Nephron progenitor cell (in vitro differentiated cells): Measurements from ENCODE around the gene ADAM30.

Source experiments
- DNase-seq: peaks from one replicate; pipeline ENCODE4 v3.0.0; 2021
- H3K27ac Mint-ChIP-seq: 2 replicates; pipeline ENCODE4 v1.8.0; 2021; ENCODE audit warnings: mild to moderate bottlenecking, moderate library complexity, mixed read lengths
- H3K27me3 Mint-ChIP-seq: 2 replicates; pipeline ENCODE4 v1.8.0; 2021; ENCODE audit warnings: mild to moderate bottlenecking, low read depth, mixed read lengths; ENCODE audit not compliant: poor library complexity
- H3K36me3 Mint-ChIP-seq: 2 replicates; pipeline ENCODE4 v1.8.0; 2021; ENCODE audit warnings: low read depth, mixed read lengths
- H3K4me1 Mint-ChIP-seq: 2 replicates; pipeline ENCODE4 v1.8.0; 2021; ENCODE audit warnings: mixed read lengths
- H3K4me3 Mint-ChIP-seq: 2 replicates; pipeline ENCODE4 v1.8.0; 2021; ENCODE audit warnings: mild to moderate bottlenecking, moderate library complexity, mixed read lengths
- H3K9me3 Mint-ChIP-seq: 2 replicates; pipeline ENCODE4 v1.8.0; 2021; ENCODE audit warnings: mild to moderate bottlenecking, moderate library complexity, mixed read lengths
- TF ChIP-seq, protein P1 (sequence below): fragments of 200-600 bp; sonication (generic); IDR thresholded peaks from 2 replicates; pipeline ENCODE4 v1.5.0; 2021; ENCODE audit warnings: antibody characterized with exemption

Gene ADAM30

DNA sequence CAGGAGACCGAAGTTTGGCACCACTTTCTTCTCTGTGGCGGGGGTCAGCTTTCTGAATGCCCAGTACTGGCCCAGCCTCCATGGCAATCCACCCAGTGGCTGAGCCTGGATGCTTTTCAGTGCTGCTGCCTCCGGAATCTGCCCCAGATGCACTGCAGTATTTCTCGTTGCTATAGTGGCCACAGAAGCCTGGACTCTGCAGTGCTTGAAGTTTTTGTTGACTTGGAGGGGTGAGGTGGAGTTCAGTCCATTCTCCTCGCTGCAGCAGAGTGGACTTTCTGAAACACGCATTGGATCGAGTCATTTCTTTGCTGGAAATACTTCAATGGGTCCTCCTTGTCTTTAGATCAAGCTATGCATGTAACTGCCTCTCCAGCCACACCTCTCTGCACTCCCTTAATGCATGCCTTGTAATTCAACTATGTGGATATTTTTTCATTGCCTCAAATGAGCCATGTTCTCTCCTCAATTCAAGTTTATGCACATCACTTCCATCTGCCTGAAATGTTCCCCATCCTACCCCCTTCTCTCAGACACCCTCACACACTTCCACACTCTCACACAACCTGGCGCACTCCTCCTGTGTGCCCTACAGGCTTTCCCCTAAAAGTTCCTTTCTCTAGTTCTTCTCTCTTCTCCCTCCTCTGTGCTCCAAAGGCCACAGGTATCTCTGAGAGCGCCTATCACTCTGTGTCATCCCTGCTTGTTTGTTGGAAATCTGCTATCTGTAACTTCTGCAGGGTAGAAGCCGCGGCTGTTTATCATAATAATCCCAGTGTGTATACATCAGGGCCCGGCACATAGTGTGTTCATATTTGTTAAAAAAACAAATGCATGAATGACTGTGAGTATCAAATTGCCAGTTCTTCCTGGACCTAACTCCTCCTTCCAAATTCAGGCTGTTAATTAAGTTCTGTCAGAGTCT lies 16.5 kb downstream of the ADAM30 start:
- Mint-ChIP-seq H3K4me1 (peaks cover 13% of the 10 kb centered on the region), H3K36me3 (no peaks in the 10 kb centered on the region), H3K9me3 (no peaks in the 10 kb centered on the region), H3K27ac (no peak overlapping the region), H3K27me3 (peaks cover 3% of the 10 kb centered on the region), H3K4me3 (no peak overlapping the region)
- no peak for DNase-seq
- TF ChIP-seq, protein P1, sequence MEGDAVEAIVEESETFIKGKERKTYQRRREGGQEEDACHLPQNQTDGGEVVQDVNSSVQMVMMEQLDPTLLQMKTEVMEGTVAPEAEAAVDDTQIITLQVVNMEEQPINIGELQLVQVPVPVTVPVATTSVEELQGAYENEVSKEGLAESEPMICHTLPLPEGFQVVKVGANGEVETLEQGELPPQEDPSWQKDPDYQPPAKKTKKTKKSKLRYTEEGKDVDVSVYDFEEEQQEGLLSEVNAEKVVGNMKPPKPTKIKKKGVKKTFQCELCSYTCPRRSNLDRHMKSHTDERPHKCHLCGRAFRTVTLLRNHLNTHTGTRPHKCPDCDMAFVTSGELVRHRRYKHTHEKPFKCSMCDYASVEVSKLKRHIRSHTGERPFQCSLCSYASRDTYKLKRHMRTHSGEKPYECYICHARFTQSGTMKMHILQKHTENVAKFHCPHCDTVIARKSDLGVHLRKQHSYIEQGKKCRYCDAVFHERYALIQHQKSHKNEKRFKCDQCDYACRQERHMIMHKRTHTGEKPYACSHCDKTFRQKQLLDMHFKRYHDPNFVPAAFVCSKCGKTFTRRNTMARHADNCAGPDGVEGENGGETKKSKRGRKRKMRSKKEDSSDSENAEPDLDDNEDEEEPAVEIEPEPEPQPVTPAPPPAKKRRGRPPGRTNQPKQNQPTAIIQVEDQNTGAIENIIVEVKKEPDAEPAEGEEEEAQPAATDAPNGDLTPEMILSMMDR, result no peak

DNA sequence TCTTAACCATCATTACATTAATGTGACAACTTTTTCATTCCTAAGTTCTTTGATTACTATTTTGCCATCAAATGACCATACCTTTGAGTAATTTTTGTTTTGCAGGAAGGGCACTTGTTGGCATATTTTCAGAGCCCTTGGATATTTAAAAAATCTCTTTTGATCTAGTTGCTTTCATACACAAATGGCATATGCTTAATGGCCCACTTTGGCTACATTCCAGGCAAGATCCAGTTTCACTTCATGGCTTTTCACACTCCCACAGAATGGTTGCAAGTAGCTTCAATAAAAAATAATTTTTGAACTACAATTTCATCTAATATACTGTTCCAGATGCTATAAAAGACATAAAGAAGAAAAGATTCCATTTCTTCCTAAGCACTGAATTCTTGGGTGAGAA lies 18.1 kb downstream of the ADAM30 start:
- Mint-ChIP-seq H3K27ac (no peak overlapping the region), H3K27me3 (peaks cover 3% of the 10 kb centered on the region), H3K36me3 (no peaks in the 10 kb centered on the region)

DNA sequence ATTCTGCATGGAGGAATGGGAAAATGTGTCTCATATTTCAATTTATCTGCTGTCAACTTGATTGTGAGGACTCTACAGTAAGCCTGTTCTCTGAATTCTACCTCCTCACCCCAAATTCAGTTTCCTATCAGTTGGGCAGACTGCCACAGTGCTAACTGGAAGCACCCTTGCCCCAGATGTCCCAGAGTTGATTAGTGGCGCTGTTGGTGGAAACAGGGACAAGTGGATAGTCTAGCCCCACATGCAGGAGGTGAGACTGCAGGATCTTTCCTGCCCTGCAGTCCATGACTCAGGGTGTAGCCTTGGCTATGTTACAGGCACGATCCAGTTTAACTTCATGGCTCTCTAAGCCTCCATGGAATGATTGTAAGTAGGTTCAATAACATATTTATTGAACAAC lies 22.1 kb downstream of the ADAM30 start:
- no peaks in the 10 kb centered on the region for H3K9me3 Mint-ChIP-seq
- H3K4me1 Mint-ChIP-seq, result peaks cover 18% of the 10 kb centered on the region
- H3K27me3 Mint-ChIP-seq, result peaks cover 12% of the 10 kb centered on the region
- DNase-seq, result no peak
- H3K36me3 Mint-ChIP-seq, result no peaks in the 10 kb centered on the region
- TF ChIP-seq, protein P1, result no peak
- no peak overlapping the region for H3K4me3 Mint-ChIP-seq
- H3K27ac Mint-ChIP-seq, result no peak overlapping the region

More for the DNA sequence above, 18.1 kb downstream of the ADAM30 start:
- no peaks in the 10 kb centered on the region for H3K9me3 Mint-ChIP-seq
- H3K4me1 Mint-ChIP-seq, result peaks cover 18% of the 10 kb centered on the region
- TF ChIP-seq, protein P1, result no peak
- no peak overlapping the region for H3K4me3 Mint-ChIP-seq
- DNase-seq, result no peak

DNA sequence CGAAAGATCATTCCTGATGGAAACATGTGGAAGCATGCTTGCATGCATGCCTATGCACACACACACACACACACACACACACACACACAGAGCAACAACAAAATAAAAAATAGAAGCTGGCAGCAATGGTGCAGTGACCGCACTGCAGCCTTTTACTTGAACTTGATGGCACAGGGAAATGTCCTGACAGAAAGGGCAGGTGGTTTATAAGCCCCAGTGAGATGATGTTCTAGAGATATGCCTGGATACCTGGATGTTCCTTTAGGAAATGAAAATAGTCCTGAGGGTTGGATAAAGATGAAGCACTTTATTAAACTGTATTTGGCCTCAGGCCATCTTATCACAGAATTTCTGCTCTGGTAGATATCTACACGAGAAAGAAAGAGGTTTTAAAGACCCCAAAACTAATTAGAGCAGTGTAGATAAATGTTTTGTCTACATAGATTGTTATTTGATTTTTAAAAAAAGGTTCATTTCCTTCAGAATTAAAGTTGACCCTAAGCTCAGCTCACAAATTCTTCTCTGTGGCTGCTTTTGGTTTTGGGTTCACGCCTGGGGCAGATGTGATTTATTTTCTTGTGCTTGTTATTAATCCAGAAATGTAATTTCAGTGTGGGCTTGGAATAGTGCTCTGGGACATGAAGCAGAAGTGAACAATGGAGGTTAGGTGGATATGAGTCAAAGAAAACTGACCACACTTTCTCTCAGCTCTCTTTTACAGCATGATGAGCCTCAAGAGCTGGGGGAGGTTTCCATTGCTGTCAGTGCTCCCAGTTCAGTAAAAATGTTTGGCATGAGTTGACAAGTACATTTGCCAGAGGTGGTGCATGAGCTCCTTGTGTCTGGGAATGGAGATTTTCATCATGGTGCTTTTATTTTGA lies 22.9 kb downstream of the ADAM30 start:
- H3K4me1 Mint-ChIP-seq, result peaks cover 18% of the 10 kb centered on the region
- DNase-seq, result no peak
- no peaks in the 10 kb centered on the region for H3K9me3 Mint-ChIP-seq
- H3K4me3 Mint-ChIP-seq, result no peak overlapping the region
- no peak overlapping the region for H3K27ac Mint-ChIP-seq
- H3K27me3 Mint-ChIP-seq, result peaks cover 14% of the 10 kb centered on the region
- TF ChIP-seq, protein P1, result no peak
- H3K36me3 Mint-ChIP-seq, result no peaks in the 10 kb centered on the region

DNA sequence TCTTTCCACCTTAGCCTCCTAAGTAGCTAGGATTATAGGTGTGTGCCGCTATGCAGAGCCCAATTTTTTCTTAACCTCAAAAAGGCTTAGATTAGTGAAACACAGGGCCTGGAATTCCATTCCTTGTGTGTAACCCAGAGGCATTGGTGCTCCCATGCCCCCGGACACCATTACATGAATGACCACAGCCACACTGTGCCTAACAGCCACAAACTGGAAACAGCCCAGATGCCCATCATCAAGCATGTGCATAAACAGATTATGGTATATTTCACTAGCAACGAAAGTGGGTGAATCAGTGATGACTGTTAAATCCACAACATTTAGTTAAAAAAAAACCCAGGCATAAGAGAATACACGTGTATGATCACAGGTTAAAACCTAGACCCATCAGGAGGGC lies 24.4 kb downstream of the ADAM30 start:
- DNase-seq, result no peak
- Mint-ChIP-seq H3K4me1 (peaks cover 18% of the 10 kb centered on the region), H3K36me3 (no peaks in the 10 kb centered on the region), H3K27ac (no peak overlapping the region), H3K27me3 (peaks cover 15% of the 10 kb centered on the region), H3K9me3 (no peaks in the 10 kb centered on the region), H3K4me3 (no peak overlapping the region)
- TF ChIP-seq, protein P1, result no peak
